HG02763 (cell line): ENCODE results near the gene UTF1.

Experiments used
- ATAC-seq: cut with Tn5 transposase; IDR thresholded peaks from one replicate; pipeline ENCODE4 v1.9.1; 2021; ENCODE audit warnings: mild to moderate bottlenecking, moderate library complexity; ENCODE audit not compliant: unreplicated experiment

The UTF1 gene

GRCh38 chr10:133245439-133246235 is 15.6 kb downstream of the UTF1 start:
- ATAC-seq = no peak

DNA sequence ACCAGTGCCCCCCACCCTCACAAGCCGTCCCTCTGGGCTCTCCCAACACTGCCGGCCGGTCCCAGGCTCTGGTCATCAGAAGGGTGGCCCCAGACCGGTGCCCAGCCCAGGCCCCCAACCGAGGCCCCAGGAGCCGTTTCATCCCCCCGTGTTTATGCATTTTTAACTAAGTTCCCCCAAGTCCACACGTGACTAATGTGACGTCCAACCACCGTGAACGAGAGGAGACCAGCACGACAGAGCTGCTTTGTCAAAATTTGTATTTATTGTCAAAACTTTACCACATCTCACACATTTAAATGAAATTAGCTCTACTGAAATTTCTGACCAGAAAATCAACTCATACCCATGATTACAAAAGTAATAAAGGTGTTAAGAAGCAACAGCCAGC is 16.2 kb downstream of the UTF1 start:
- no peak for ATAC-seq

DNA sequence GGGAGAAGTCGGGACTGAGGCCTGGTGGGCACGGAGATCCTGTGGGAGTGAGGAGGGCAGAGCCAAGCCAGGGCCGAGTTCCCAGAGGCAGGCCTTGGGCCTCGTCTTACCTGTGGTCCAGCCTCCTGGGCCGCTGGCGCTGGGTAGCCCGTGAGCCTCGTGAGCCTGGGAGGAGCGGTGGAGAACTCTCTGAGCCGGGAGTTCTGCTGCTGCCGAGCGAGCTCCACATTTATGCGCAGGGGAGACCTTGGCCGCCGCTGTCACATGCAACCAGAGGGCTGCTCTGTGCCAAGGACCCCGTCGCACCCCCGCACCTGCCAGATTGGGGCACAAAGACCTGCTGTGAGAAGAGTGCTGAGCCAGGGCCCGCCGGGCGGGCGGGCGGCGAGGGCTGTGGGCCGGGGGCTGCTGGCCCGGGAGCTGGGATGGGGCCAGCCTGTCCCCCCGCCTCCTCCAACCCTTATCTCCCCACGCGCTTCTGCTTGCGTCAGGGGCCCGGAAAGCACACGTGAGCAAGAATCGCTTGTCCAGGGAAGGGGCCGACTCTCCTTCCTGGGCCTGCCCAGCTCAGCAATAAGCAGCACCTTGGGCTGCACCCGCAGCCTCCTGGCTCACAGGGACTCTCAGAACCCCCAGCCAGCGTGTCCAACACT is 17.8 kb downstream of the UTF1 start:
- ATAC-seq = no peak

- no peak for ATAC-seq
Observed at GRCh38 chr10:133248334-133248715, 18.3 kb downstream of the UTF1 start.

GRCh38 chr10:133249094-133249780 is 19.2 kb downstream of the UTF1 start:
- no peak for ATAC-seq

DNA sequence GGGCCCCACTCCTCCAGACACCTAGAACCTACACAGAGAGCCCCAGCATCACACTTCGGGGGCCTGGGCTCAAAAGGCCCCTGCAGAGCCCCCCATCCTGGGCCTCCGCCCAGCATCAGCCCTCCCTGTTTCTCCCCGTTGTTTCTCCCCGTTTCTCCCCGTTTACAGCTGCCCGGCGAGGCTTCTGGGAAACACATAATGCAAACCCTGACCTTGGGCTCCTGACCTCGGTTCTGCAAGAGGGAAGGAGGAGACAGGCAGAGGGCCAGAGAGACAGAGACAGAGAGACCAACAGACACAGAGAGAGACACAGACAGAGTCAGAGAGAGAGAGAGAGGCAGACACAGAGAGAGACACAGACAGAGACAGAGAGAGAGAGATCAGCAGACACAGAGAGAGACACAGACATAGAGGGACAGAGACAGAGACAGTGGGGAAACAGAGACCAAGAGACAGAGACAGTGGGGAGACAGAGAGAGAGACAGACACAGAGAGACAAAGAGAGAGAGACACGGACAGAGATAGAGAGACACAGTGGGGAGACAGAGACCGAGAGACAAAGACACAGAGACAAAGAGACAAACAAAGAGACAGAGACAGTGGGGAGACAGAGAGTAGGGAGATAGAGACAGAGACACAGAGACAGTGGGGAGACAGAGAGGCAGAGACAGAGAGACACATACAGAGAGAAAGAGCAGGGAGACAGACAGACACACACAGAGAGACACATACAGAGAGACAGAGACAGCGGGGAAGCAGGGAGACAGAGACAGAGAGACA is 20.1 kb downstream of the UTF1 start:
- ATAC-seq = no peak

DNA sequence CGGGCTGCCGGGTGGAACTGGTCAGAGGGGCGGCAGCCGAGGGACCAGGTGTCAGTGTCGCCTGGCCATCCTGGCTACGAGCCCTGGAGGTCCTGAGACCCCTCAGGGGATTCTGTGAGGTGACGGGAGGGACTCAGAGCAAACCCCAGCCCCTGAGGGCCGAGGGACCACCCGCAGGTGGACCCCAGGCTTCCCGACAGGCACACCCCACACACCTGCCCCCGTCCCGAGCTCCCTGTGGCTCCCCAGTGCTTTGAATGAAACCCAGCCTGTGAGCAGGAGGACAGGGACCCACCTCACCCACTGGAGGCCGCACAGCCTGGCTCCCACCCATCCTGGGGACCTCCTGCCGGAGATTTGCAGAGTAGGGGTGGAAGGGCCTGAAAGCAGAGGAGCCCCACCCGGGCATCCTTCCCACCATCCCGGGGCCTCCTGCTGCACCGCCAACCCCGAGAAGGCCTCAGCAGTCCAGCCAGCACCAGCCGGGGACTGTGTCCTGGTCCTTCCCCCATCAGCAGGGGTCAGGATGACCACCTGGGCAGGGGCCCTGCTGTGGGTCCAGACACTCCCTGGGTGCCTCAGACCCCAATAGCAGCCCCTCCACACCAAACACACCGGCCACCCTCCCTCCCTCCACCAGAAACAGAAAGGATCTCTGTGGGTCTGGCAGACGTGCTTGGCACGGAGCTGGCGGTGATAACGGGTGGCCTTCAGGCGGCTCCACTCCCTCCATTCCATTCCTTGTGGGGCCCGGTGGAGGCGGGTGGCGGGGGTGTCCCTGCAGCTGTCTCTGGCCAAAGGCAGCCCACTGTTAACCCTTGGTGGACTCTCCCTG is 21.6 kb downstream of the UTF1 start:
- ATAC-seq = no peak

GRCh38 chr10:133252223-133252552 is 22.2 kb downstream of the UTF1 start:
- no peak for ATAC-seq

- no peak for ATAC-seq
Observed at GRCh38 chr10:133253361-133253955, 23.4 kb downstream of the UTF1 start.

- ATAC-seq = no peak
Observed at GRCh38 chr10:133254421-133255120, 24.6 kb downstream of the UTF1 start.

DNA sequence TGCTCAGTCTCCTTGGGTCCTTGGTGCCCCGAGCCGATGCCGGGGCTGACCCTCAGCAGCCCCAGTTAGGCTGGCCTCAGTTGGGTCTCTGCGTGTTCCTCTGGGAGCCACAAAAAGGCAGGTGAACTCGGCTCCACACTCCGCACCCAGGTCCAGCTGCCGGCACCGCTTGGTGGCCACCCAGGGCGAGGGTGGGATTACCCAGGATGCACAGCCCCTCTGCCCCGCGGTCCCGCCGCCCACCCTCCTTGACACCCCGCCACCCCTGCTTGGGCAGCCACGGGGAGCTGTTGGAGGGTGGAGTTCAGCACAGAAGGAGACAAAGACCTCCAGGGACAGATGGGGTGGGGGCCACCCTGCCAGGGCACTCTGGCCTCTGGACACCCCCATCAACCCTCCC is 25.3 kb downstream of the UTF1 start:
- no peak for ATAC-seq

DNA sequence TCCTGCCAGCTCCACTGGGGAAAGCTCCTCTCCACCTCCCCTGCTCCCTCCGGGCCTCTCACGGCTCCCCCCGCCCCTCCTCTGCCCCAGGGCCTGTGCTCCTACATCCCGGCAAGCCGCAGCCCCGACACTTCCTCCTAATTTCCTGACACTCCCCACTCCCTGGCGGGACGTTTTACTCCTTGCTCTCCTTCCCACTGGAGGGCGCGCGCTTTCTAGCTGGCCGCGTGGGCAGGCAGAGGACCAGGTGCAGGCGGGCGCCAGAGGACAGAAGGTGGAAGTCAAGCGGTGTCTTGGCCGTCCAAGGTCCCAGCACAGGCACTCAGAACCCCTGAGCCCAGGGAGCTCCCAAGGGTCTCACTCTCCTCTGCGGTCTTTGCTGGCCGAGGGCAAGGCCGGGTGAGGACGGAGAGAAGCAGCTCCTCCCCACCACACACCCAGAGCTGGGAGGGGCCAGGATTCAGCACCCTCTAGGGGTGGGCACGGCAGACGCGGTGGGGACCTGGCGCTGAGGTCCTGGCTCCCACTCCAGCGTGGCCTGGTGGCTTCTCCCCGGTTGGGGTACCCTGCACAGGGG is 27.6 kb downstream of the UTF1 start:
- no peak for ATAC-seq

DNA sequence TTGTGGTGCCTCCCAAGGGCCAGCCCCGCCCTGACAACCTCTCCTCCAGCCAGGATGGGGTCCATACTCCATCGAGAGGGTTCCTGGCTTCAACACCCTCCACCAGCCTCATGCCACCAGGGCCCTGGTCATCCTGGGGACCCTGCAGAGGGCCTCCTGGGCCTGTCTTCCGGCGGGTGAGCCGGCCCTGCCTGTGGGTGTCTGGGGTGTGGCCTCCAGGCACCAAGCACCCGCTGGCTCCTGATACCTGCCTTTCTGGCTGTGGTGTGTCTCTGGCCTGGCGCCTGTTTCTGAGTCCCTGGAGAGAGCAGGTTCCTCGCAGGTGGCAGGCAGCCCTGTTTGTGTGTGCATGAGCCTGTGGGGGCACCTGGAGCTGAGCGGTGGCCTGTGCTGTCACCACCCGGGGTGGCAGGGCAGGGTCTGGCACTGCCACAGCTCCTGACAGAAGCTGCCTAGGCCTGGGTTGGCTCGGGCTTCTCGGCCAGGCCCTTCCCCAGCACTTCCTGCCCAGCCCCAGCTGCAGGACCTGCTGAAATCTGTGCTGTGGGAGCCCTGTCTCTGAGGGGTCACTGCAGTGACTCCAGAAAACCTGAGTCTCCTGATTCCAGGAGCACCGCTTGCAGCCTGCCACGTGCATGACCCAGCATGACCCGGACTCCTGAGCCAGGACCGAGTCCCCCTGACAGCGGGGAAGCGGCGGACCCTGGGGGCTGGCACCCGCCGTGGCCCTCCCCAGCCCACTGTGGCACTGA is 28.2 kb downstream of the UTF1 start:
- ATAC-seq = no peak

- no peak for ATAC-seq
Observed at GRCh38 chr10:133258818-133259601, 29.0 kb downstream of the UTF1 start.

DNA sequence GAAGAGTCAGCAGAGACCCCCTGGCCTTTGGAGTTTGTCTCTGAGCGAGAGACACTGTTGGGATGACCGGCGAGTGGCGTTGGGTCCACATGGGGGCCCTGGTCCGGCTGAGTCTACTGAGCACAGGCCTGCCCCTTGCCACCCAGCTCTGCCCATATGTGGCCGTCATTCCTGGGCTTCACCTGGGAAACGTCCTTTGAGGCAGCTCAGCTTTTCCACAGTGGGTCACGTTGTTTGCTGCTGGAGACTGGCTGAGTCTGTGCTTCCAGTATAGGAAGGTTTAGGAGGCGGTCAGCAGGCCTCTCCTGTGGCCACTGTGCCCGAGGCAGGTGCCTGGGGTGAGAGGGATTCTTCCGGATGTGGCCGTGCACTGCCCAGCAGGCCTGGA is 29.6 kb downstream of the UTF1 start:
- no peak for ATAC-seq

GRCh38 chr10:133260895-133261725 is 31.1 kb downstream of the UTF1 start:
- peak; percentile 45 for ATAC-seq
